GM19351 (cell line): ENCODE results near the gene RRP7A.
"Not testable (repeated sequence)": the region's sequence is repeated elsewhere in the genome, so short reads cannot be mapped to it uniquely, and the experiment has no call there.

Experiments
- ATAC-seq: cut with Tn5 transposase; IDR thresholded peaks from one replicate; pipeline ENCODE4 v1.9.1; 2021; ENCODE audit warnings: mild to moderate bottlenecking, moderate library complexity; ENCODE audit not compliant: unreplicated experiment

Gene RRP7A

GRCh38 chr22:42500161-42500835 is 19.3 kb downstream of the RRP7A start:
- peak; percentile 82 for ATAC-seq

GRCh38 chr22:42499773-42500160 is 19.8 kb downstream of the RRP7A start:
- ATAC-seq = not testable (repeated sequence)

GRCh38 chr22:42495533-42496141 is 24.0 kb downstream of the RRP7A start:
- not testable (repeated sequence) for ATAC-seq

- no peak for ATAC-seq
Observed at GRCh38 chr22:42493393-42493792, 26.2 kb downstream of the RRP7A start.

GRCh38 chr22:42492323-42492690 is 27.3 kb downstream of the RRP7A start:
- ATAC-seq = no peak

GRCh38 chr22:42490243-42490832 is 29.3 kb downstream of the RRP7A start:
- no peak for ATAC-seq

- ATAC-seq = no peak
Observed at GRCh38 chr22:42489000-42489399, 30.6 kb downstream of the RRP7A start.

- ATAC-seq = no peak
Observed at GRCh38 chr22:42484506-42484905, 35.1 kb downstream of the RRP7A start.

- ATAC-seq = not testable (repeated sequence)
Observed at GRCh38 chr22:42483610-42484223, 35.9 kb downstream of the RRP7A start.

GRCh38 chr22:42475122-42475521 is 44.5 kb downstream of the RRP7A start:
- no peak for ATAC-seq

GRCh38 chr22:42473484-42474193 is 46.0 kb downstream of the RRP7A start:
- no peak for ATAC-seq

GRCh38 chr22:42472671-42473070 is 46.9 kb downstream of the RRP7A start:
- ATAC-seq = no peak

- no peak for ATAC-seq
Observed at GRCh38 chr22:42471441-42471840, 48.2 kb downstream of the RRP7A start.

- ATAC-seq = no peak
Observed at GRCh38 chr22:42470366-42471082, 49.1 kb downstream of the RRP7A start.

GRCh38 chr22:42468841-42469240 is 50.8 kb downstream of the RRP7A start:
- no peak for ATAC-seq

GRCh38 chr22:42462016-42462415 is 57.6 kb downstream of the RRP7A start:
- ATAC-seq = no peak

GRCh38 chr22:42461511-42461910 is 58.1 kb downstream of the RRP7A start:
- no peak for ATAC-seq
